GM12874 (cell line): ENCODE data around the gene FOXO3.

ENCODE experiments used
- TF ChIP-seq, protein P1 (sequence below): IDR thresholded peaks from 2 replicates; pipeline ENCODE4 v1.5.1; 2011; ENCODE audit warnings: low read depth, mild to moderate bottlenecking, control low read depth, low read length, moderate library complexity; ENCODE audit not compliant: insufficient read depth

The FOXO3 gene

DNA sequence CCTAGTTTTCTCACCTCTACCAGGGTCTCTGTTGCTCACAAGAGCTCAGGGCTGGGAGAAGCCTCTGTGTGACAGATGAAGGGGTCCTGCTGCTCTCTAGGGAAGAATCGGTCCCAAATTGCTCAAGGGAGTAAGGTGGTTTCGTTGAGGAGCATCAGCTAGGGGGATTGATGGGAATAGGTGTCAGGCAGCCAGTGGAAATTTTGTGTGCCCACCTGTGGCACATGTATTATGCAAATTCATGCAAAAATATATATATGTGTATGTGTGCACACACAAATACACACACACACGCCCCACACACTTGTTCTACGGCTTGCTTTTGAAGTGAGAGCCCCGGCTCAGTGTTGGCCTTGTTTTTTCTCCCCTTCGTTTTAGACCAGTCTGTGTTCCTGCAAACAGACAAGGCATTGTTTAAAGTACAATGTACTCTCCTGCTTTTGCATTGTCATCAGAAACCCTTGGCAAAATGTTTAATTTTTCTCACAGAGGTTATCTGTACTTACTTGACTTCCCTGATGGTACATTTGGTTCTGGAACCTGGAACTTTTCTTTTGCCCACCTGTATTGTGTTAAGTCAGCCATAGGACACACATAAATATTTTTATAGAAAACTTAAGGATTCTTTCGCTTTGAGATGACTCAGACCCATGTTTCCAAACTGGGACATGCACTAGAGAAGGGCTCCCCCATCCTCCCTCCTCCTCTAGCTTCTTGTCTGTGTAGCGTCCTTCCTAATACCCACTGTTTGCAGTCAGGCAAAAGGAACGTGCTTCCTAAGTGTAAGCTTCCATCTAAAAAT is 26.7 kb downstream of the FOXO3 start:
- TF ChIP-seq, protein P1, sequence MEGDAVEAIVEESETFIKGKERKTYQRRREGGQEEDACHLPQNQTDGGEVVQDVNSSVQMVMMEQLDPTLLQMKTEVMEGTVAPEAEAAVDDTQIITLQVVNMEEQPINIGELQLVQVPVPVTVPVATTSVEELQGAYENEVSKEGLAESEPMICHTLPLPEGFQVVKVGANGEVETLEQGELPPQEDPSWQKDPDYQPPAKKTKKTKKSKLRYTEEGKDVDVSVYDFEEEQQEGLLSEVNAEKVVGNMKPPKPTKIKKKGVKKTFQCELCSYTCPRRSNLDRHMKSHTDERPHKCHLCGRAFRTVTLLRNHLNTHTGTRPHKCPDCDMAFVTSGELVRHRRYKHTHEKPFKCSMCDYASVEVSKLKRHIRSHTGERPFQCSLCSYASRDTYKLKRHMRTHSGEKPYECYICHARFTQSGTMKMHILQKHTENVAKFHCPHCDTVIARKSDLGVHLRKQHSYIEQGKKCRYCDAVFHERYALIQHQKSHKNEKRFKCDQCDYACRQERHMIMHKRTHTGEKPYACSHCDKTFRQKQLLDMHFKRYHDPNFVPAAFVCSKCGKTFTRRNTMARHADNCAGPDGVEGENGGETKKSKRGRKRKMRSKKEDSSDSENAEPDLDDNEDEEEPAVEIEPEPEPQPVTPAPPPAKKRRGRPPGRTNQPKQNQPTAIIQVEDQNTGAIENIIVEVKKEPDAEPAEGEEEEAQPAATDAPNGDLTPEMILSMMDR = no peak

DNA sequence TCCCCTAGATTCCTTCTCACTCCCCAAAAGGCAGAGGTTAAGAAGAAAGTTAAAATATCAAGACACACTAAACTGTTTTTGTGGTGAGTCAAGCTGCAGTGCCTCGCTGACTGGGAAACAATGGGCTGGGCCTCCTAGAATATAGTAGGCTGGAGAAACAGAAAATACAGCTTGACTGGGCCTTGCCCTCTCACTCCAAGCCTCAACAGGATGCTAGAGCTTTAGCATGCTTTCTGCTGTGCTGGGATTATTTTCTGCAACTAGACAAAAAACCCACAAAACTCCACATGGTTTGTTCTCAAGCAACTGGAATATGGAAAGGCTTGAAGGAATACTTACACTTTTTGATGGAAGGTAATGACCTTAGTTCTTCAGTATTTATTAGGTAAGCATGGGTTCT is 27.9 kb downstream of the FOXO3 start:
- TF ChIP-seq, protein P1 = no peak

DNA sequence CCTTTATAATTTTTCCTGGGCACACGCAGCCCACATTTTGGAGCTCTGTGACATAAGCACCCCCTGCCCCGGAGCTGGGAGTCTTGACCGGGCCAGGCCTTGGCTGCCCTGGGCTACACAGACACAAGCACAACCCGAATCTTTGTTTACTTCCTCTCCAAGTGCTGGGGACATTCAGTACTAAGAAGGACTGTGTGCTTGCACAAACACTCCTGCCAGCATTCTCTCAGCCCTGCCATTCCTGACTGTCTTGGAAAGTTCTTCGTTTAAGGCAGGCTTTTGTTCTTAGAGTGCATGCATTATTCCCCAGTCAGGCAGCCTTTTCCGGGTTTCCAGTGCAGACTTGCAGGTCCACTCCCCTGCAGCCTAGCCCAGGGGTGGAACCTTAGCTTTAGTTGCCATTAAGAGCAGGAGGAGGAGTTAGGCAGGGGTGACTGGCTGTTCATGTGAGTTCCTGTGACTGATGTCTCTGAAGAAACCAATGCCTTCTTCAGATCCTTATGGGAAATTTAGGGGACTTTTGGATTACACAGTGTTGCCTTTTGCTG is 28.6 kb downstream of the FOXO3 start:
- TF ChIP-seq, protein P1 = no peak

DNA sequence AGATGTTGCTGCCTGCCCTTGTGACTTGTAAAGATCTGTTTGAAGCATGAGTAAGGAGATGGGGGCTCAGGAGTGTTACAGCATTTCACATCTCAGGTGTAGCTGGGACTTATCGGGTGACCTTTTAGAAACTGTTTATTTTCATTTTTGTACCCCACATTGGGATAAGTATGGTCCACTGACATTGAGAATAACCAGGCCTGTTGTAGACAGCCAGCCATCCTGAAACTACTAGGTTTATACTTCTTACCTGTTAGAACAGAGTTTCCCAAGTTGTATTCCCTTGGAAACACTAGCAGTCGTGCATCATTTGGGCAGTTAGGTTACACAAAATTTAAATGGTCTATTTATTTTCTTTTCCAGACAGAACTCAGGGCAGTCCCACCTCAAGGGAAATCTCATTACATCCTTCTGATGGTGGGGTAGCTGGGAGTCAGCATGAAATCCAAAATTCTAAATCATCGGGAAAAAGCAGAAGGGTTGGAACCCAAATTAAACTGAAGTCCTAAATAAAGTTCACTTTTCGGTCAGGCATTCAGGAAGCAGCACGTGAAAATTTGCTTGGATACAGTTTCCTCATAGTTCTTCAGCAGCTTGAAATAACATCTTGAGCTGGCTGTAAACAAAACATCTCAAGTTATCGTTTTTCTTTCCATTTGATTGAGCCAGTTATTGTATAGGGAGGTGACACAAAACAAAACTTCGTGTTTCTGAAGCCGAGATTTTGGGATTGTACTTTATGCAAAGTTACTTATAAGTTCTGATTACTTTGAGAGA is 30.5 kb downstream of the FOXO3 start:
- TF ChIP-seq, protein P1 = no peak

DNA sequence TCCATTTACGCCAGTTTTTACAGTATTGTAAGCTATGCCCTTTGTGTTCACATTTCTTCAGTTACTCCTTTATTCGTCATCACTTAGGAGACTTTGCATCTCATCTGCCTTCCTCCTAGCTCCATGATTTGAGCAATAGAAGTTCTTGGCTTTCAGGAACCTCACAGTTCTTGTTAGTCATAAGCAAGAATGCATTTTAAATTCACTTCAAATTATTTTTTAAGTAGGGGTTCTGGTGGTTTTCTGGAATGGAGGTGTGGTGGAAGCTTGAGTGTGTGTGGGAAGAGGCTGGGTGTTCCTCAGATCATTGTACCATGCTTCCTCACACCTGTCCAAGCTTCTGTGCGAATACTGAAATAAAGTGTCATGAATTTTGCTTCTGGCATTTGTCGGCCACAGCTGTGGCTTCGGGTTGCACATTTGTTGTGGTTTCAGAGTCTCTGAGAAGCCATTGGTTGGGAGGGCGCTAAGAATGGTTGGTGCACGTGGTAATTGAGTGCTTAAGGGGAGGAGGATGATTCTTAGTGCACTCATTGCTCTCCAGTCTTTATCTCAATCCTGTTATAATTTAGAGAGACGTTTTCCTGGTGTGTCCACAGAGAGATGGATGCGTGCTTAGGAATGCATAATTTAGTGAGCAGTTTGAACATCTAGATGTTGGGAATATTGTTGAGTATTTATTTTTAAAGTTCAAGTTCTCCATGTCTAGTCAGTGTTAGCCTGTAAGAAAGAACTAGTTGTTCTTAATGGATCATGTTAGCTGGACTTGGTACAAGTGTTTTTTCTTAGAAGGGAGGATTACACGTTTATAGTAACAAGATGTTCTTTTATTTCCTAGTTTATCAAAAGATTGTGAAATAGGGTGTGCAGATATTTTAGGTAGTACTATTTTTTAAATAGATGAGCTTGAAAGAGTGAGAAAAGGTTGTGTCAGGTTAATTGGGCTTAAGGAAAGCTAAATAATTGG is 31.9 kb downstream of the FOXO3 start:
- TF ChIP-seq, protein P1 = no peak

DNA sequence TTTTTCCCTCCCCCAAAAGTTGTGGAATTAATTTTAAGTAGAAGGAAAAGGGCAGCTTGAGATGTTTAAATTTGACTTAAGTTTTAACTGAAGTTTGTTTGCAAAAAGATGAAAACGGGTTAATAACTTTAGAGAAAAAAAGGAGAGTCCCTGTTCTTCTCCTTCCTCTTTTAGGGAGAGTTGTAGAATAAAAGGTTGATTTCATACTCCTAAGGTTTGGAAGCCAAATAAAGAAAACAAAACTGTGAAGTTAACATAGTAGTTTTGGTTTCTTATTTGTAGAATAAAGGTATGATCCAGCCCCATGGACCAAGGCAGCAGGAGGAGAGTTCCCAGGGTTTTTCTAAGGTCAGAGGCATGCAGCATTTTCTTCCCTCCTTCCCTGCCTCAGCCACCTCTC is 33.4 kb downstream of the FOXO3 start:
- TF ChIP-seq, protein P1 = no peak
